DMS53 treated with DMSO at 0.1 percent for 48 hours (cell line): ENCODE measurements around the gene ADIPOR1.
"Not testable (repeated sequence)": the region's sequence is repeated elsewhere in the genome, so short reads cannot be mapped to it uniquely, and the experiment has no call there.

ENCODE experiments used
- DNase-seq: peaks from one replicate; lab custom pipeline; 2025; ENCODE audit not compliant: unreplicated experiment; lab: John Stamatoyannopoulos, UW

The ADIPOR1 gene

DNA sequence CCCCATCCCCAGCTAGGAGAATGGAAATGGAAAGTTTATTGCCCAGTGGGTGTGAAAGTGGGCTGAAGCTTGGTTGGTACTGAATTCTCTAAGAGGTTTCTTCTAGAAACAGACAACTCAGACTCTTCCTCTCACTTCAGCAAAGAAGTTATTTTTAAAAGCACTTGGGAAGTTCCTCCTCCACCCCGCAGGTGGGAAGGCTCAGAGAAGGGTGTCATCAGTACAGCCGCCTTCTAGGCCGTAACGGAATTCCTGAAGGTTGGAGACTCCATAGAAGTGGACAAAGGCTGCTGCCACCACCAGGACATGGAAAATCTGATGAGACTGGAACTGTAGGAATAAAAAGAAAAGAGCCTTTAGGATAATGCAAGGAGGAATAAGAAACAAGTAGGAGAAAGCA is 16.7 kb downstream of the ADIPOR1 start:
- no peak for DNase-seq

DNA sequence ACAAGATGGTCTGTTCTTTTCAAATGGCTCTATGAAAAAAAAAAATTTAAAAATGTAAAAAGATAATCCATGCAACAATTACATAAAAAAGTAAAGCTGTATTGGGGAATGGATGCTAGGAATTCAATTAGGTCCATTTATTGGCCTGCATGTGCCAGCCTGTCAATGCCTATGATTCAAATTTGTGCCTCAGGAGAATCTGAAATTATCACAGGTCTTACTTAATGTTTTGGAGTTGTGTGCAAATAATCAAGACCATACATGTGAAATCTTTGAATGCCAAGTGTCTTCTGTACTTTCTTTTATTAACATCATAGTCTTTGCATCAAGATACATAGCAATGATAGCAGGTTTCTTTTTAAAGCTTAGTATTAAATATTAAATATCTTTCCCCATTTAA is 17.6 kb downstream of the ADIPOR1 start:
- no peak for DNase-seq

DNA sequence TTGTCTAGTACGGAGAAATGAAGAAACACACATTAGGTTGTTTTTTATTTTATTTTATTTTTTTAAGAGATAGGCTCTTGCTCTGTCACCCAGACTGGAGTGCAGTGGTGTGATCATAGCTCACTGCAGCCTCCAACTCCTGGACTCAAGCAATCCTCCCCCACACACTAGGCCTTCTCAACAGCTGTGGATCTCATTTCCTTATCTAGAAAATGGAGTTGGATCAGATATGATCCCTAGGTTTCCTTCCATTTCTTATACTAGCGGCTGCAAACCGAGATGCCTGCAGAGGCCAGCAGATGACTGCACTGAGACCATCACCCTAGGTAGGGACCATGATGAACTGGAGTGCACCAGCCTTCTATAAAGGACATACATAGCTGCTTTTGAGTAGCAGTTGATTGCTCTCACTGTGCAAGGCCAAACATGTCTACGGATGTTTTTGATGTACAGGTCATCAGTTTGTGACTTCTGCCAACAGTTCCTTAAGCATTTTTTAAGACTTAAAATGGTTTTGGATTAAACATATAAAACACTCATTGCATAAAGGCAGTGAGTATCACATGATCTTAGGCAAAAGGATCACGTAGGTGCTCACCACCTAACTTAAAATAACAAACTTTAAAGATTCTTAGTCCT is 19.7 kb downstream of the ADIPOR1 start:
- no peak for DNase-seq

DNA sequence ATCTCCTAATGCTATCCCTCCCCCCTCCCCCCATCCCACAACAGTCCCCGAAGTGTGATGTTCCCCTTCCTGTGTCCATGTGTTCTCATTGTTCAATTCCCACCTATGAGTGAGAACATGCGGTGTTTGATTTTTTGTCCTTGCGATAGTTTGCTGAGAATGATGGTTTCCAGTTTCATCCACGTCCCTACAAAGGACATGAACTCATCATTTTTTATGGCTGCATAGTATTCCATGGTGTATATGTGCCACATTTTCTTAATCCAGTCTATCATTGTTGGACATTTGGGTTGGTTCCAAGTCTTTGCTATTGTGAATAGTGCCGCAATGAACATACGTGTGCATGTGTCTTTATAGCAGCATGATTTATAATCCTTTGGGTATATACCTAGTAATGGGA is 21.7 kb downstream of the ADIPOR1 start:
- not testable (repeated sequence) for DNase-seq

DNA sequence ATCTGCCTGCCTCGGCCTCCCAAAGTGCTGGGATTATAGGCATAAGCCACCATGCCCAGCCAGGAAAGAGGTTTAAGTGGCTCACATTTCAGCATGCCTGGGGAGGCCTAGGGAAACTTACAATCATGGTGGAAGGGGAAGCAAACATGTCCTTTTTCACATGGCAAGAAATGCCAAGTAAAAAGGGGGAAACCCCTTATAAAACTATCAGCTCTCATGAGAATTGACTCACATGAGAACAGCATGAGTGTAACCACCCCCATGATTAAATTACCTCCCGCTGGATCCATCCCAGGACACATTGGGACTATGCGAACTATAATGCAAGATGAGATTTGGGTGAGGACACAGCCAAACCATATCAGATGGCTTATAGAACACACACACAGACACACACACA is 22.3 kb downstream of the ADIPOR1 start:
- no peak for DNase-seq

DNA sequence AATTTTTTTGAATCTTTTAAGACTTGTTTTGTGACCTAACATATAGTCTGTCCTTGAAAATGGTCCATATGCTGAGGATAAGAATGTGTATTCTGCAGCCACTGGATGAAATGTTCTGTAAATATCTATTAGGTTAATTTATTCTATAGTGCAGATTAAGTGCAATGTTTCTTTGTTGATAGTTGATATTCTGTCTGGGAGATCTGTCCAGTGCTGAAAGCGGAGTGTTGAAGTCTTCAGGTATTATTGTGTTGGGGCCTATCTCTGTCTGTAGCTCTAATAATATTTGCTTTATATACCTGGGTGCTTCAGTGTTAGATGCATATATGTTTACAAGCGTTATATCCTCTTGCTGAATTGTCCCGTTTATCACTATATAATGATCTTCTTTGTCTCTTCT is 23.4 kb downstream of the ADIPOR1 start:
- DNase-seq = no peak

DNA sequence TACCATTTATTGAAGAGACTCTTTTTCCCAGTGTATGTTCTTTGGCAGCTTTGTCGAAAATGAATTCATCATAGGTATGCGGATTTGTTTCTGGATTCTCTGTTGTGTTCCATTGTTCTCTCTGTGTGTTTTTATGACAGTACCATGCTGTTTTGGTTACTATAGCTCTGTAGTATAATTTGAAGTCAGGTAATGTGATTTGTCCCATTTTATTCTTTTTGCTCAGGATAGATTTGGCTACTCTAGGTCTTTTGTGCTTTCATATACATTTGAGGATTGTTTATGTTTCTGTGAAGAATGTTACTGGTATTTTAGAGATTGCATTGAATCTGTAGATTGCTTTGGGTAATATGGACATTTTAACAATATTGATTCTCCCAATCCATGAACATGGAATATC is 25.6 kb downstream of the ADIPOR1 start:
- no peak for DNase-seq

DNA sequence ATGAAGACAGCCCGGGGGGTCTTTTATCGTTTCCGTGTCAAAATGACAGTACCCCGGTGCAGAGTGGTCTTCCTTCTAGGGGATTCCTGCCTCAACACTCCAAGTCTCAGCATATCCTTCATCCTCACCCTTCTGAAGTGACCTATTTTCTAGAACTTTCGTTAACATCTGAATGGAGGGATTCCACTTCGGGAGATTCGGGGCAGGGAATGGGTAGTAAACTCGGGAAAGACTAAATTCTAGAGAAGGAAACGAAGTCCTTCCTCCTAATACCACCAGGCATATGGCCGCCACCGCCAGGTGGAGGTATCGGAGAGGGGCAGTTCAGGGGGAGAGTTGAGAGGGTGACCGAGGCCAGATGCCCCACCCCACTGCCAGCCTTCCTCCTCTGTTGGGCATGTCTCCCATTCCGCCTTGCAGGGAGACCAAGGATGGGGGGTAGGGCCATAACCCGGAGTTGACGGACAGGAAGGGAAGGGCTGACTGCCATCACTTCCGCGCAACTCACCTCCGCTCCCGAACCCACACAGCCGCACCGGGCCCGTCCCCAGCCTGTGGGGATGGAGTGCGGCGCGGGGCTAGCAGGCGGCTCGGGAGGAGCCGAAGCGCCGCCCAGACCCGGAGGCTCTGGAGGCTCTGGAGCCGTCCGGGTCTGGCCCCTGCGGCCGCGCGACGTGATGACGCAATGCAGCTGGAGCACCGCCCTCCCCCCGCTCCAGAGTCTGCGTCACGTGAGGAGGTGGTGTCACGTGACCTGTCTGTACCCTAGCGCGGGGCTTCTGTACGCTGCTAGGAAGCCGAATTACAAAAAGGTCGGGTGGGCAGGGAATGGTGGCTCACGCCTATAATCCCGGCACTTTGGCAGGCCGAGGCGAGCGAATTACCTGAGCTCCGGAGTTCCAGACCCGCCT is 31.3 kb downstream of the ADIPOR1 start, which contains the start of gene KLHL12:
TSS of gene KLHL12 (minus strand) at position 654 of the 911 bp plus-strand sequence. CDS start 2,072 bp downstream, outside the sequence.
- DNase-seq = peak; percentile 96

DNA sequence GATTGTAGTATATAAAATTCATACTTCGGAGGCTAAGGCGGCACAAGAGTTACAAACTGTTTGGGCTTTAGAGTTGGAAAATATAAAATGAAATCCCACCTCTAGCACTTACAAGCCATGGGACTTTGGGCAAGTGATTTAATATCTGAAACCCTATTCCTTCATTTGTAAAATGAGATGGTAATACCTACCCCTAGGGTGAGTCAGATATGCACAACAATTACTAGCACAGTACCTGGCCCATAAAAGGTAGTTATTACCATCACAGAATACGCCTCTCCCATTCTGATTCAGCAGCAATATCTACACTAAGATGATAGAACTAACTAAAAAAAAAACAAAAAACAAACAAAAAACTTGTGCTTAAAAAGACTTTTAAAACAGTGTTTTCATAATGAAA is 34.6 kb downstream of the ADIPOR1 start:
- no peak for DNase-seq

DNA sequence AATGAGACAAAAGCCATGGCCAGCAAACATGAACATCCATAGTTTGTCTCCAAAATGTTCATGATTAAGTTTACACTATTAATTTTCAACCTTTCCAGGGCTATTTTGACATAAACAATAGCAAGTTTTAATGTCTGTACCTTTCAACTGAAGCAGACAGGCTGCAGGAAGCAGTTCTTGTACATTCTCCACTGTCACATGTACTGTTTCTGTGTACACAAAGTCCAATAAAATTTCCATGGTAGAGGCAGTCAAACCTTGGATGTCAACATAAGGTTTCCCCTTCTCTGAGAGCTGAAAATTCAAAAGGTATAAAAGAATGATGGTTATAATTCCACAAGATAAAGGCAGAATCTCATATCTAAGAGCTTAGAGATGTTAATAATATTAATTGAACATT is 38.5 kb downstream of the ADIPOR1 start:
- no peak for DNase-seq

DNA sequence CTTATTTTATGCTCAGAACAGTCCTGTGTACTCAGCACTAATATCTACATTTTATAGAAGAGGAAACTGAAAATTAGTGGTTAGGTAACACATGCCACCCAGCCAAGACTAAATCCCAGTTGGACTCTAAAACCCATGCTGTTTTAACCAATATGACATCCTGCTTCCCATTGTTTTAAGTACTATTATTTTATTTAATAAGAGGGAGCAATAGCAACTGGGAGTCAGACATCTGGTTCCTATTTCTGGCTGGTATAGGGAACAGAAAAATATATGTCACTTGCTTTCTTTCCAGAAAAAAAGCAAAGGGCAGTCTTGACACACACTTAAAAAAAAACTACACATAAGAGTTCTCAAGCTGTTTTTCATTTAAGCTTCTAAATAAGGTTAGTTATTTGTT is 43.0 kb downstream of the ADIPOR1 start:
- no peak for DNase-seq

DNA sequence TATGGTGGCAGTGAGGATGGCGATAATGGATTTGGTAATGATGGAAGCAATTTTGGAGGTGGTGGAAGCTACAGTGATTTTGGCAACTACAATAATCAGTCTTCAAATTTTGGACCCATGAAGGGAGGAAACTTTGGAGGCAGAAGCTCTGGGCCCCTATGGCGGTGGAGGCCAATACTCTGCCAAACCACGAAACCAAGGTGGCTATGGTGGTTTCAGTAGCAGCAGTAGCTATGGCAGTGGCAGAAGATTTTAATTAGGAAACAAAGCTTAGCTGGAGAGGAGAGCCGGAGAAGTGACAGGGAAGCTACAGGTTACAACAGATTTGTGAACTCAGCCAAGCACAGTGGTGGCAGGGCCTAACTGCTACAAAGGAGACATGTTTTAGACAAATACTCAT is 45.6 kb downstream of the ADIPOR1 start:
- DNase-seq = not testable (repeated sequence)

DNA sequence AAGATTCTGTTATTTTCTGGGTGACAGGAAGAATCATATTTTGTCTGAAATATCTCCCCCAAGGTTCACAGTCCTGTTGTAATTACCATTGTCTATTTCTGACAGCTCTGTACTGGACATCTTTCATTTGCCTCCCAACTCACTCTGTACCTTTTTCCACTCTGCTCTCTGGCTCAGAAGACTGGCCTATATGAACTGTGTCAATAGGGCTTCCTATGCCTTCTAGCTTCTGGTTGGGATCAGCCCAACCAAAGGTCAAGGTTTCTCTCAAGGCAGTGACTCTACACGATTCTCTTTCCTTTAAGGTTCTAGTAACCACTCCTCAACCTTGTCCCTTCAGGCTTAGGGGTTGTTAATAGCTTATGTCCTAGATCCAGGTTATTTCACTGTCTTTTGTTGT is 48.6 kb downstream of the ADIPOR1 start:
- DNase-seq = no peak

DNA sequence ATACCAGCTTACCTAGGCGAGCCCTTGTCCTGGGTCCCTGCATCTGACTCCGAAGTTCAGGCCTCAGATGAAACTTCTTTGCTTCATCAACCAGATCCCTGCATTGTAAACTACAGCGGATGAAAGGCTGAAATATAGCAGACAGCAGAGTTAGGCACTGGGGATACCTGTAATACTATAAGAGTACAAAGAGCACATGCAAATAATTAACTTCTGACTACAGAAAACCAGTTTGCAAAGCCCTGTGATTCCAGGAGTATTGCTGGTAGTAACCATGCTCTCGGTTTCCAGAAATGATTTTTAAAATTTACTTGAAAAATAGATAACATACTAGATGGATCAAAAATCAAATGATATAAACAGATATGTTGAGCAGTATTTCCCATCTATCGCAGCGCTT is 49.1 kb downstream of the ADIPOR1 start:
- DNase-seq = no peak

DNA sequence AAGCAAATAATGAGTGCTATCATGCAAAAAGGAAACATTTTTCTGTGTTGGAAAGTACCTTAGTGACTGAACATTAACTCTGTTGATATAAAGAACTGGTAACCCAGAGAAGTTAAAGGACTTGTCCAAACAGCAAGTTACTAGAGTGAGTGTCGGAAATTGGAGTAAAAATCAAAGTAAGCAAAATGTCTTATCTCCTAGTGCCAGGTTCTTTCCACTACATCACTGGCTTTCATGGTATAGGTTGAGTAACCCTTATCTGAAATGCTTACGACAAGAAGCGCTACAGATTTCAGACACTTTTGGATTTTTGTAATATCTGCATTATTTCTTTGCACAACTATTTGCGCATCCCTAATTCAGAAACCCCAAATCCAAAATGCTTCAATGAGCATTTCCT is 52.8 kb downstream of the ADIPOR1 start:
- DNase-seq = no peak

DNA sequence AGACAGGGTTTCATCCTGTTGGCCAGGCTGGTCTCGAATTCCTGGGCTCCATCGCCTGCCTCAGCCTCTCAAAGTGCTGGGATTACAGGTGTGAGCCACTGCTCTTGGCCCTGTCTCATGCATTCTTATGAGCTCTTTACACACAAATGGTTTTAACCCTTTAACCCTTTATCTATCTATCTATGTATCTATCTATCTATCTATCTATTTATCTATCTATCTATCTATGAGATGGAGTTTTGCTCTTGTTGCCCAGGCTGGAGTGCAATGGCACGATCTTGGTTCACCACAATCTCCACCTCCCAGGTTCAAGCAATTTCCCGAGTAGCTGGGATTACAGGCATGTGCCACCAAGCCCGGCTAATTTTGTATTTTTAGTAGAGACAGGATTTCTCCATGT is 54.3 kb downstream of the ADIPOR1 start:
- DNase-seq = not testable (repeated sequence)

DNA sequence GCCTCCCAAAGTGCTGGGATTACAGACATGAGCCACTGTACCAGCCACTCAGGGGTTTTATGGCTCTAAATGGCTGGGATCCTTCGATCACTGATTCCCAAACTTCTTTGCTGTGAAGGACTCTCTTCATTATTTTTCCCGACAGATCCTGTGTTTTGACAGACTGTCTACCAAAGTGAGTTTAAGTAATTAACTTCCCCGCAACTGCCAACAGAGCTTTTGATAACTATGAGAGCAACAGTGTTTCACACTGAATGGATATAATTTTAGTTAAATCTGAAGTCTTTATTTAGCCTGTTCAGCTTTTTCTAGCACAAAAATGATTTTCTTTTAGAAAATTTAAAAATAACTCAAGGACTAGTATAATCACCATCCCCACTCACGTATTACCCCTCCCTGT is 56.6 kb downstream of the ADIPOR1 start:
- no peak for DNase-seq

DNA sequence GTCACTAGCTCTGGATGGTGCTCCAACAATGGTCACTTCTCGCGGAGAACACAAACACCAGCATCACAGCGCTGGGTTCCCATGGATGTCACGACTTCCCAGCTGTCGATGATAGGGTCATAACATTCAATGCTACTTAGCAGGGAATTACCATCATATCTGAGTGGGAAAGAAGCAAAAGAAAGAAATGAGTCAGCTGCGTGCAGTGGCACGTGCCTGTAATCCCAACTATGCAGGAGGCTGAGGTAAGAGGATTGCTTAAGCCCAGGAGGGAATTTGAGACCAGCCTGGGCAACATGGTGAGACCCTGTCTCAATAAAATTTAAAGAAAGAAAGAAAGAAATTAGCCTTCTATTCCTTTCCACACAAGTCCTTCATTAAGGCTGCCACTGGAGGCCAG is 65.6 kb downstream of the ADIPOR1 start:
- no peak for DNase-seq
